HG02870 (cell line): Measurements from ENCODE around the gene FAM149A.
A peak's percentile ranks its signal among the peaks of the same experiment; 100 is the strongest.

ENCODE experiments used
- ATAC-seq: cut with Tn5 transposase; IDR thresholded peaks from one replicate; pipeline ENCODE4 v1.9.1; 2021; ENCODE audit warnings: mild to moderate bottlenecking, moderate library complexity; ENCODE audit not compliant: unreplicated experiment

FAM149A gene

DNA sequence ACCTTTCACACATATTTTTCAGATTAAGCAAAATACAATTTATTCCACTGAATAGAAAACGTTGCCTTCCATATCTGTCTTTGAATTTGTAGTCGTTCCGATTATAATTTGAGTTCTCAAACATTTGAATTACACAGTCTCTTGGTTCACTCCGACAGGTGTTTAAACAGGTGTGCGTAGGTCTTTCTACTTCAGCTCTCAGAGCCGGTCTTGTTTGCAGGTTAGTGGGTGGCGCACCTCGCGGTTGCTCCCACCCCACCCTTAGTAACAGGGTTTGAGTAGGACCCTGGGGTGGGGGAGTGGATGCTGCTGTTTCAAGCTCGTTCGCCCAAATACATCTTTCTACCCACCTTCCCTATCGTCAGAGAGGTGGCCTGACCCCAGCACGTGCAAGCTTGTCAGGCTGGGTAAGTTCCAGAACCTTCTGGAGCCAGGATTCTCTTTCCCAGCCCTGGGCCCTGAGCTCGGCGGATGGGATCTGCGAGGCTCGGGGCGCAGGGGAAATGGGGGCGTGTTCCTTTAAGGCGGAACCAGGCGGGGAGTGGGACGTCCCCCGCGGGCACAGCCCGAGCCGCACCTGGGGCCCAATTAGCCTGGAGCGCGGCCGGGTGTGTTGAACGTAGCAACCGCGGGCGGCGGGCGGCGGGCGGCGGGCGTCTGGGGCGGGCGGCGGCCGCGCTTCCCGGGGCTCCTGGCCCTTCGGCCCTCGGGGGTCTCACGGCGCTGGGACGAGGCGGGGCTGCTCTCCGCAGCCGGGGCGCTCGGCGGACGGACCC, at the start of gene FAM149A:
FAM149A (plus strand) TSS at position 591 of the 776 bp plus-strand sequence.
- peak; percentile 80 for ATAC-seq

DNA sequence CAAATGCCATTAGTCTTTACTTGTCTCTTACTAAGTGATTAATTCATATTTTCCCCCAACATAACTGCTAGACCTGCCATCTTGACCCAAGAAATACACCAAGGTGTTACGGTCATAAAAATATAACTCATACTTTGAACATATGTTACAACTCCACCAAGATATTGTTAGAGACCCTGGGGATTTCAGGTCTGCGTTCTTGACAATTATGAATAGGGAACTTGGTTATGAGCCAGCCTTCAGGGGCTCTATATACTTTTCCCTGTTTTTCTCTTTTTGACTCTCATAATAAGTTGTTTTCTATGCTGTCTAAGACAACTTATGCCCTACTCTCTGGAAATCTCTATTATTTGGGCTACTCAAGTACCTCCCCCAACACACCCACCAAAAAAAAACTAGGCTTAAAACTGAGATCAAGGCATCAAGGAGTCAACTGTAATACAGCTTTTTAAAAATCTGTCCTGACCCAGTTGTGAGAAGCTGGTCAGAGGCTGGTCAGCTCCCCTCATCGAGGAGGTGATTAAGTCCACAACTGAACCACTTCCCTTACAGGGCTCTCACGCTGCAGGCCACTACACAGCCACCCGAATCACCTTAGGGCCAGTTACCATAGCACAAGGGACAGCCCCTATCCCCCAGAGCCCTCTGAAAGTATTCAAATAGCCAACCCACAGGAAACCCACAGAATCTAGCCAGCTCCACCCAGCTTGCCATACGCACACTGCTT, 46.1 kb upstream of the FAM149A start:
- ATAC-seq = peak; percentile 100

DNA sequence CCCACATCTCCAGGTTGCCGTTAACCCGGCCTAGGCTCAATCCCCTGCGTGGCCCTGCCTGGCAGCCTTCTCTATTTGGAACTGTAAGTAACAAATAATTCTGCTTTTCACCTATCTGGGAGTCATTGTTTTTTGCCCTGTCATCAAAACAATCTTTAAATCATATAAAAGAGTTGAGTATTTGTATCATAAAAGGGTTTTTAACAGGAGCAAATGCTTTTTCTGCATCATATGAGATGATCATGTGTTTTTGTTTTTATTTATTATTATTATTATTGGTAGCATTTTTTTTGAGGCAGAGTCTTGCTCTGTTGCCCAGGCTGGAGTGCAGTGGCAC, 45.6 kb upstream of the FAM149A start:
- ATAC-seq = no peak

GRCh38 chr4:186061921-186062320, 42.6 kb upstream of the FAM149A start:
- ATAC-seq = no peak

DNA sequence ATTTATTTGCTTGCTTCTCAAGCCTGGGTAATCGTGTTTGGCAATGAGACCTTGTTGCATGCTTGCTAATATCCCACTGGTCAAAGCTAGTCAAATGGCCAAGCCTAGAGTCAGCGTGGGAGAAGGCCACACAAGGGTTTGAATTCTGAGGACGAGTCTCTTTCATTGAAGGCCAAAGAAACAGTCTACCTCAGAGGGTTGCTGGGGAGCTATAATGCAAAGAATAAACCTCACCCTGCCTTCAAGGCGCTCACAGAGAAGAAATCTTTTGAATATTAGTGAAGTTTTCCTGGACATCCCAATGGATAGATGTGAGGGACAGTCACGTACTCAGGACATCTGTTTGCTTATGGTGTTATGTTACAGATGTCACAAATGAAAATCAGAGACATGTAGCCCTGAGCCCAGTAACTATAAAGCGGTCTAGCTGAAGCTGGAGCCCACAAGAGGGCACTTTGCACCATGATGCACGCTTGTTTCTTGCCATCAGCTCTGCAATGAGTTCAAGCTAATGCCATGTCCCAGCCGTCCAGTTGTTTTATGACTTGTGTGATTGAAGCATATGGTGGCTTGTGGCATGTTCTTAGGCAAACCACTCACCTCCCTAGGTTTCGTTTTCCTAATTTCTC, 36.6 kb upstream of the FAM149A start:
- ATAC-seq = peak; percentile 82

DNA sequence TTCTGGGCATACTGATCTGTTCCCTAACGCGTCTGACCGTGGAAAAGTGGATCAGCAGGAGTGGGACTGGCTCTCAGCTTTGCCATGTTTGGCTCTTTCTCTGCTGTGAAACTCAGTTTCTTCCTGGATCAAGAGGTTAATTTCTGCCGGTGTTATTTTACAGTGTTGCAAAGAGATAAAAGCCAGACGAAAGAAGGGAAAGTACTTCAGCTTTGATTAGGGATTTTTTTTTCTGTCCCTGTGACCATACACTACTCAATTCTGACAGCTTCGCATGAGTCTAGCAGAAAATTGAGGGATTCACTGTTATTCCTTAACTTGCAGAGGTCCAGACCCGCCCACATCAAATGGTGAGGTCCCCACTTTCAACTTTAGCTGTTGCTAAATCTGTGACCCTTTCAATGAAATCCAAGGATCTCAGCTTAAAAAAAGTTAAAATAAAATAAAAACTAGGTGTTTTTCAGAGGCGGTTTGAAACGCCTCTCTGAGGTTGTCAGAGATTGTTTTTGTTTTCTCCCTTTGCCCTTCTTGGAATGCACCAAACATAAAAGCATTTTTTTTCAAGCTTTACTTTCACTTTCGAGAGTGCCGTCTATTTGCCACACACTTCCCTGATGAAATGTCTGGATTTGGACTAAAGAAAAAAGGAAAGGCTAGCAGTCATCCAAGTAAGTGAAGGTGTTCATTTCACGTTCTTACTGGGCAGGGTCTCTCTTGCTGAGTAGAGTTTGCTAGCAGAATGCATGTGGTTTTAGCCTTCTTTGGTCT, 35.7 kb upstream of the FAM149A start, which contains the start of gene TLR3:
TLR3 (plus strand) TSS at position 576 of the 768 bp plus-strand sequence. CDS start 7,464 bp downstream, outside the sequence.
- no peak for ATAC-seq

DNA sequence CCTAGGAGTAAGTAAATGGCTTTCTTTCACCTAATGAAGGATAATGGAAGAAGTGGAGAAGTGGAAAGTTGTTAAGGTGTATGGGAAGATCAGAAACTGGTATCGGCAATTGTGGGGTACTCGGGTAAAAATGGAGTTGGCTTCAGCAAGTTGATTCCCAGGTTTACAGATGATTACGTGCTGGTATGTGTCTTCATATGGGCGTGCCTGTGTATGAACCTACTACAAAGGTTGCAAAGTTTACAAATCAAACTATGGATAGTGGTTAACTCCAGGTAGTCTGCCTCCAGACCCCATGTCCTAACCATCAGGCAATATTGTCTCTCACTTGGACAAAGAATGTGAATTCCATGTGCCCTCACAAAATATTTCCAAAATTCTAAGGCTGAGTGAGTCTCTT, 34.8 kb upstream of the FAM149A start:
- ATAC-seq = no peak

DNA sequence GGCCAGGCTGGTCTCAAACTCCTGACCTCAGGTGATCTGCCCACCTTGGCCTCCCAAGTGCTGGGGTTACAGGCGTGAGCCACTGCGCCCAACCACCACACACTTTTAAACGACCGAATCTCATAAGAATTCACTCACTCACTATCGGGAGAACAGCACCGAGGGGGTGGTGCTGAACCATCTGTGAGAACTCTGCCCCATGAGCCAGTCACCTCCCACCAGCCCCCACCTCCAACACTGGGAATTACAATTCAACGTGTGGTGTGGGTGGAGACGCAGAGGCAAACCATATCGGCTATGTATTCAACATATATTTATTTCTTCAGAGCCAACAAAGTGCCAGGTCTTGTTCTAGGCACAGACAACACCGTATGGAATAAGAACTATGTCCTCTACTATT, 32.0 kb upstream of the FAM149A start:
- no peak for ATAC-seq

GRCh38 chr4:186074189-186074588, 30.3 kb upstream of the FAM149A start:
- no peak for ATAC-seq

GRCh38 chr4:186078981-186079638, 25.4 kb upstream of the FAM149A start:
- ATAC-seq = no peak

DNA sequence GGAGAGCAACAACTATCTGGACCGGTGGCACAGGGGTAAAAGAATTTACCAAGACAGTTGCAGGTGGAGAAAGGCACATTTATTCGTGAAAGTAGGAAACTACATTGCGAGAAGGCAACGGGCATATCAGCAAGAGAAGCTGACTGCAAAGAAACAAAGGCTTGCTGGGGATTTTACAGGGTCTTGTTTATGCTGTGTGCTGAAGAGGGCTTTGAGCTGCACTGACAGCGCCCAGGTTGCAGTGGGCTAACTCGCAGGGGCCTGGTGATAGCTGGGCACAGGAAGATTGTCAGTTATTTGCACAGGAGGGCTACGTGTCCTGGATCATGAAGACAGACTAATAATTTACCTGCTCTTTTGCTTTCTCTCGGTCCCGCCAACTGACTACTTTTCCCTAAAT, 24.8 kb upstream of the FAM149A start:
- ATAC-seq = no peak

DNA sequence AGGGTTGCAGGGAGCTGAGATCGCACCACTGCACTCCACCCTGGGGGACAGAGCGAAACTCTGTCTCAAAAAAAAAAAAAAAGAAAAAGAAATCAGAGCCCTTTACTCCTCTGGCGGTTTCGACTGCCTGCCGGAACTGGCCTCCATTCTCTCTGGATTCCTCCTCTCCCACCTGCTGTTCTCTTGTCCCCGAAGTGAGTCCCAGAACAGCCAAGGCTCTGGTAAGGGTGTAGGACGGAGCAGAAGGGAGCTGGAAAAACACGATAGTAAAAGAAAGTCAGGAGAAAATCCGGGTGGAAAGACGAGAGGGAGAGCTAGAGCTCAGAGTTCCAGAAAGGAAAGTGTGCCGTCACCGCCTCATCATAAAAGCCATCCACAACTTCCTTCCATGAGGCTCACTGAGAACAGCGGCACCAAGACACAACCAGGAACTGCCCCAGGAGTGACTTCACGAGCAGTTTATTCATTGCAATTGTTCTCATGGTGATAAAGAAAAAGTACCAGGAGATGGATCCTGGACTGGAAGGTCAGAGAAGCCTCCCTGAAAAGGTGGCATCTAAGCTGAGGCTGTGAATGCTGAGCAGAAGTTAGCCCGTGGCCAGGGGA, 23.2 kb upstream of the FAM149A start:
- ATAC-seq = no peak

- ATAC-seq = no peak
Observed at GRCh38 chr4:186082221-186082620, 22.3 kb upstream of the FAM149A start.

GRCh38 chr4:186088523-186088922, 16.0 kb upstream of the FAM149A start:
- ATAC-seq = no peak

DNA sequence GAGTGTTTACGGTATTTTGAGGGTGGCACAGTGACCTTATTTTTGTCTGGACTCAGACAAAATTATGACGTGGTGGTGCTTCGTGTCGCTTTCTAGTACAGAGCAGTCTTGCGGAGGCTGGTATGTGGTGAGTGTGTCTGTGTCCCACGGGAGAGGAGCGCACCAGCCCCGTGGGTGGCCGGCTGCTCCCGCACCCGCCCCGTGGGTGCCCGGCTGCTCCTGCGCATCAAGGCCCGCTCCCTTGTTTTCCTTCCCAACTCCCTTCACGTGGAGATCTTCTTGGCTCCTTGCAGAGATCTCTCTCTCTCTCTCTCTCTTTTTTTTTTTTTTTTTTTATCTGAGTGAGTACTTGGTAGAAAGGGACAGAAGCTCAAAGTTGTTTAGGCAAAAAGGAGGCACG, 12.2 kb upstream of the FAM149A start:
- ATAC-seq = no peak

GRCh38 chr4:186095406-186095805, 9.1 kb upstream of the FAM149A start:
- ATAC-seq = no peak

GRCh38 chr4:186096681-186097165, 7.8 kb upstream of the FAM149A start:
- no peak for ATAC-seq

- ATAC-seq = no peak
Observed at GRCh38 chr4:186097386-186097785, 7.1 kb upstream of the FAM149A start.

DNA sequence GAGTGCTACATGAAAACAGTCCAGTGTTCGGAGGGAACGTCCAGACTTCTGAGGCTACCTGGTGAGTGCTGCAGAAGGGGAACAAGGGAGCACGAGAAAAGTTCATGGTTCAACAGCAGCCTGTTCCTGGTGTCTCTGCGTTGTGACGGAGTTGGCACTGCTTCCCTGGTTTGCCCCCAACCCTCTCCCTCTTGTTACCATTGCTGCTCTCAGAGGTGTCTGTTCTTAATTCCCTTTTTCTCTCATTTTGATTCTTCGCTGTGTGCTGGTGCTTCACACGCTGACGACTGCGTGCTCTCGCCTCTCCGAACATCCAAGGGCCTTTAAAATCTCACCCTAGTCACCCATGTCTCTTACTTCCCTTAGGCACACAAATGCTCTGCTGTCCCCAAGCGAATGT, 1.6 kb upstream of the FAM149A start:
- no peak for ATAC-seq
